HG03378 (cell line): ENCODE results near the gene KRT222.

Experiments used
- ATAC-seq: cut with Tn5 transposase; IDR thresholded peaks from one replicate; pipeline ENCODE4 v1.9.1; 2021; ENCODE audit warnings: mild to moderate bottlenecking, moderate library complexity; ENCODE audit not compliant: unreplicated experiment

KRT222 gene

GRCh38 chr17:40664582-40665333 is at the start of gene KRT222:
TSS of gene KRT222 (minus strand) at chr17:40665177. CDS start at chr17:40665099, 78 bp downstream.
- no peak for ATAC-seq

GRCh38 chr17:40714473-40714872 is 49.5 kb upstream of the KRT222 start:
- ATAC-seq = no peak

GRCh38 chr17:40707745-40708144 is 42.8 kb upstream of the KRT222 start:
- no peak for ATAC-seq

GRCh38 chr17:40705584-40705983 is 40.6 kb upstream of the KRT222 start:
- ATAC-seq = no peak

- no peak for ATAC-seq
Measured at GRCh38 chr17:40703652-40704051, 38.7 kb upstream of the KRT222 start, which contains the start of gene KRT24. TSS of gene KRT24 (minus strand) at chr17:40703752. CDS start at chr17:40703693, 59 bp downstream.

- ATAC-seq = no peak
Measured at GRCh38 chr17:40702271-40702670, 37.3 kb upstream of the KRT222 start.

GRCh38 chr17:40699853-40700252 is 34.9 kb upstream of the KRT222 start:
- ATAC-seq = no peak

- ATAC-seq = no peak
Measured at GRCh38 chr17:40699371-40699770, 34.4 kb upstream of the KRT222 start.

GRCh38 chr17:40697297-40697696 is 32.3 kb upstream of the KRT222 start:
- no peak for ATAC-seq

GRCh38 chr17:40696651-40697072 is 31.7 kb upstream of the KRT222 start:
- ATAC-seq = no peak

- no peak for ATAC-seq
Measured at GRCh38 chr17:40695874-40696472, 31.0 kb upstream of the KRT222 start.

- no peak for ATAC-seq
Measured at GRCh38 chr17:40694584-40694983, 29.6 kb upstream of the KRT222 start.

- ATAC-seq = no peak
Measured at GRCh38 chr17:40687106-40687505, 22.1 kb upstream of the KRT222 start.

GRCh38 chr17:40686192-40686591 is 21.2 kb upstream of the KRT222 start:
- ATAC-seq = no peak

- ATAC-seq = no peak
Measured at GRCh38 chr17:40680998-40681397, 16.0 kb upstream of the KRT222 start.

GRCh38 chr17:40679523-40679907 is 14.5 kb upstream of the KRT222 start:
- no peak for ATAC-seq

GRCh38 chr17:40678902-40679522 is 14.0 kb upstream of the KRT222 start:
- no peak for ATAC-seq

- ATAC-seq = no peak
Measured at GRCh38 chr17:40675905-40676304, 10.9 kb upstream of the KRT222 start.

- no peak for ATAC-seq
Measured at GRCh38 chr17:40672654-40673053, 7.7 kb upstream of the KRT222 start.

GRCh38 chr17:40671282-40671681 is 6.3 kb upstream of the KRT222 start:
- ATAC-seq = no peak

- ATAC-seq = no peak
Measured at GRCh38 chr17:40666331-40666730, 1.4 kb upstream of the KRT222 start.

GRCh38 chr17:40663252-40663651 is 1.7 kb downstream of the KRT222 start:
- no peak for ATAC-seq
